Smooth muscle cell (in vitro differentiated cells): ENCODE results near the gene FERMT2. TPM values are rescaled to one million over a fixed set of nuclear protein-coding genes. Genes with fewer than 3 reads are reported as not detected.

Source experiments
- DNase-seq: peaks from one replicate; lab custom pipeline; 2025; ENCODE audit not compliant: unreplicated experiment; lab: John Stamatoyannopoulos, UW
- H2AFZ ChIP-seq: fragments of 200-600 bp; sonication (generic); 2 replicates; pipeline ENCODE4 v1.6.0; 2016; ENCODE audit warnings: antibody characterized with exemption, low read depth, mild to moderate bottlenecking
- H3F3A ChIP-seq: fragments of 200-600 bp; sonication (generic); 2 replicates; pipeline ENCODE4 v1.6.0; 2017; ENCODE audit warnings: antibody characterized with exemption, low read depth
- H3K27ac ChIP-seq: fragments of 200-600 bp; sonication (generic); 2 replicates; pipeline ENCODE4 v1.5.1; 2016; ENCODE audit warnings: low read depth, mild to moderate bottlenecking
- H3K27me3 ChIP-seq: fragments of 200-600 bp; sonication (generic); 2 replicates; pipeline ENCODE4 v1.6.1; 2016; ENCODE audit warnings: low read depth, mild to moderate bottlenecking
- H3K36me3 ChIP-seq: fragments of 200-600 bp; sonication (generic); 2 replicates; pipeline ENCODE4 v1.5.1; 2016; ENCODE audit warnings: low read depth
- H3K4me1 ChIP-seq: fragments of 200-600 bp; sonication (generic); 2 replicates; pipeline ENCODE4 v1.5.1; 2016; ENCODE audit warnings: low read depth
- H3K4me2 ChIP-seq: fragments of 200-600 bp; sonication (generic); 2 replicates; pipeline ENCODE4 v1.6.0; 2016; ENCODE audit warnings: mild to moderate bottlenecking
- H3K4me3 ChIP-seq: fragments of 200-600 bp; sonication (generic); 2 replicates; pipeline ENCODE4 v1.5.1; 2016; ENCODE audit warnings: mild to moderate bottlenecking
- H3K79me2 ChIP-seq: fragments of 200-600 bp; sonication (generic); 2 replicates; pipeline ENCODE4 v1.6.0; 2016; ENCODE audit warnings: low read depth, mild to moderate bottlenecking
- H3K9ac ChIP-seq: fragments of 200-600 bp; sonication (generic); 2 replicates; pipeline ENCODE4 v1.6.0; 2016; ENCODE audit warnings: low read depth
- H3K9me3 ChIP-seq: fragments of 200-600 bp; sonication (generic); replicated peaks from 2 replicates; pipeline ENCODE4 v1.5.1; 2016; ENCODE audit warnings: low read depth
- H4K20me1 ChIP-seq: fragments of 200-600 bp; sonication (generic); 2 replicates; pipeline ENCODE4 v1.6.0; 2016; ENCODE audit warnings: low read depth
- WGBS: methylation state at CpG from one replicate; pipeline ENCODE4 v1.1.7; 2016; ENCODE audit warnings: low lambda C conversion rate; 5-methylcytosine and 5-hydroxymethylcytosine counted together
- polyA plus RNA-seq: library from polyadenylated mRNA; unstranded; fragments of >200 nt; fragmentation: Nextera tagmentation; extraction: Ambion mirVana; gene quantifications from 2 replicates; pipeline ENCODE4 v1.2.1, GENCODE V29; 2016
- total RNA-seq: library from RNA; depleted of rRNA; stranded (reverse); fragments of >200 nt; gene quantifications from 2 replicates; pipeline ENCODE4 v1.2.3, GENCODE V29; 2014
- TF ChIP-seq, protein P1 (sequence below): fragments of 200-600 bp; sonication (generic); IDR thresholded peaks from 2 replicates; pipeline ENCODE4 v1.5.1; 2017; ENCODE audit warnings: borderline replicate concordance, mild to moderate bottlenecking, antibody characterized with exemption; ENCODE audit not compliant: insufficient read depth, poor library complexity, severe bottlenecking

FERMT2 gene
- total and polyA plus RNA-seq, 2 experiments from 2014 or later, result 112 to 271 TPM

GRCh38 chr14:52877628-52878027 lies 73.2 kb downstream of the FERMT2 start:
- Histone ChIP-seq H4K20me1 (peaks cover 11% of the 10 kb centered on the region), H3K9ac (no peak overlapping the region), H2AFZ (no peak overlapping the region), H3K79me2 (peaks cover 73% of the 10 kb centered on the region), H3K27ac (peak overlapping the region; percentile 85), H3F3A (peaks cover 55% of the 10 kb centered on the region), H3K4me2 (peak overlapping the region; percentile 21), H3K27me3 (no peaks in the 10 kb centered on the region), H3K4me3 (no peak overlapping the region), H3K4me1 (peaks cover 40% of the 10 kb centered on the region), H3K9me3 (no peaks in the 10 kb centered on the region), H3K36me3 (peaks cover 45% of the 10 kb centered on the region)
- no peak for DNase-seq
- 82% methylated on average over 2 of the region's 2 CpGs for WGBS
- TF ChIP-seq, protein P1, sequence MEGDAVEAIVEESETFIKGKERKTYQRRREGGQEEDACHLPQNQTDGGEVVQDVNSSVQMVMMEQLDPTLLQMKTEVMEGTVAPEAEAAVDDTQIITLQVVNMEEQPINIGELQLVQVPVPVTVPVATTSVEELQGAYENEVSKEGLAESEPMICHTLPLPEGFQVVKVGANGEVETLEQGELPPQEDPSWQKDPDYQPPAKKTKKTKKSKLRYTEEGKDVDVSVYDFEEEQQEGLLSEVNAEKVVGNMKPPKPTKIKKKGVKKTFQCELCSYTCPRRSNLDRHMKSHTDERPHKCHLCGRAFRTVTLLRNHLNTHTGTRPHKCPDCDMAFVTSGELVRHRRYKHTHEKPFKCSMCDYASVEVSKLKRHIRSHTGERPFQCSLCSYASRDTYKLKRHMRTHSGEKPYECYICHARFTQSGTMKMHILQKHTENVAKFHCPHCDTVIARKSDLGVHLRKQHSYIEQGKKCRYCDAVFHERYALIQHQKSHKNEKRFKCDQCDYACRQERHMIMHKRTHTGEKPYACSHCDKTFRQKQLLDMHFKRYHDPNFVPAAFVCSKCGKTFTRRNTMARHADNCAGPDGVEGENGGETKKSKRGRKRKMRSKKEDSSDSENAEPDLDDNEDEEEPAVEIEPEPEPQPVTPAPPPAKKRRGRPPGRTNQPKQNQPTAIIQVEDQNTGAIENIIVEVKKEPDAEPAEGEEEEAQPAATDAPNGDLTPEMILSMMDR, result no peak

- DNase-seq, result no peak
- Histone ChIP-seq H3K4me2 (peak overlapping the region; percentile 70), H2AFZ (no peak overlapping the region), H3K27me3 (no peaks in the 10 kb centered on the region), H3K4me3 (no peak overlapping the region), H3K36me3 (peaks cover 42% of the 10 kb centered on the region), H4K20me1 (peaks cover 4% of the 10 kb centered on the region), H3K4me1 (peaks cover 34% of the 10 kb centered on the region), H3K79me2 (peaks cover 70% of the 10 kb centered on the region), H3K27ac (peak overlapping the region; percentile 85), H3K9ac (peak overlapping the region; percentile 13), H3K9me3 (no peaks in the 10 kb centered on the region), H3F3A (peaks cover 55% of the 10 kb centered on the region)
- WGBS, result 71% methylated on average over 2 of the region's 2 CpGs
- TF ChIP-seq, protein P1, result no peak
These were observed 74.0 kb downstream of the FERMT2 start for GRCh38 chr14:52876806-52877205.

GRCh38 chr14:52876311-52876710 lies 74.5 kb downstream of the FERMT2 start:
- no peak for DNase-seq
- H3K4me2 ChIP-seq, result peak overlapping the region; percentile 70
- peaks cover 57% of the 10 kb centered on the region for H3F3A ChIP-seq
- H3K9me3 ChIP-seq, result no peaks in the 10 kb centered on the region
- WGBS, result 36% methylated on average over 1 of the region's 1 CpG
- peak overlapping the region; percentile 85 for H3K27ac ChIP-seq
- no peaks in the 10 kb centered on the region for H3K27me3 ChIP-seq
- no peak overlapping the region for H3K4me3 ChIP-seq
- H2AFZ ChIP-seq, result no peak overlapping the region
- no peaks in the 10 kb centered on the region for H4K20me1 ChIP-seq
- TF ChIP-seq, protein P1, result no peak
- peak overlapping the region; percentile 13 for H3K9ac ChIP-seq
- H3K79me2 ChIP-seq, result peaks cover 70% of the 10 kb centered on the region
- H3K36me3 ChIP-seq, result peaks cover 37% of the 10 kb centered on the region
- H3K4me1 ChIP-seq, result peaks cover 29% of the 10 kb centered on the region

DNA sequence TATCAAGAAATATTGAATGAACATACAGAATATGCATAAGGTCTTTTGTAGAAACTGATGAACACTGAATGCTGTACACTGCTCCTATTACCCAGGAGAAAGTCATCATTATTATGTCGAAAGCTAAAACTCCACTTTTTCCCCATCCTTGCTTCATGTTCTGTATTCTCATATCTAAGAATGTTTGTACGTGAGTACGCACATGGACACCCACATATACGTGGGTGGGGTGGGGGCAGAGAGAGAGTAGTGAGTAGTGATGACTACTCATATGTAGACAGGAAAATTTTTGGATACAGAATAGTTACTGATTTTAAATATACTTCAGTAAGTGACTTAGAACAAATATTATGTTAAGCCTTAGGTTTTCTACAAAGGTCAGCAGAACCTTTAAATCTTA lies 75.1 kb downstream of the FERMT2 start:
- no peak overlapping the region for H3K9ac ChIP-seq
- H3K27ac ChIP-seq, result peak overlapping the region; percentile 85
- H3K4me1 ChIP-seq, result peaks cover 29% of the 10 kb centered on the region
- peak overlapping the region; percentile 70 for H3K4me2 ChIP-seq
- H3K27me3 ChIP-seq, result no peaks in the 10 kb centered on the region
- H2AFZ ChIP-seq, result no peak overlapping the region
- H3F3A ChIP-seq, result peaks cover 58% of the 10 kb centered on the region
- H3K79me2 ChIP-seq, result peaks cover 70% of the 10 kb centered on the region
- H3K36me3 ChIP-seq, result peaks cover 34% of the 10 kb centered on the region
- no peaks in the 10 kb centered on the region for H3K9me3 ChIP-seq
- no peaks in the 10 kb centered on the region for H4K20me1 ChIP-seq
- 70% methylated on average over 4 of the region's 4 CpGs for WGBS
- TF ChIP-seq, protein P1, result no peak
- DNase-seq, result no peak
- H3K4me3 ChIP-seq, result no peak overlapping the region
